H1 (cell line): ENCODE results near the gene NOC2L. TPM values are rescaled to one million over a fixed set of nuclear protein-coding genes. Genes with fewer than 3 reads are reported as not detected.
A peak's percentile ranks its signal among the peaks of the same experiment; 100 is the strongest.

Experiments used
- ATF2 ChIP-seq: IDR thresholded peaks from 2 replicates; pipeline ENCODE4 v1.6.1; 2012; ENCODE audit warnings: low read length, inconsistent platforms
- CTBP2 ChIP-seq: IDR thresholded peaks from 2 replicates; pipeline ENCODE4 v1.7.0; 2011; ENCODE audit warnings: borderline replicate concordance, mild to moderate bottlenecking, moderate library complexity, mixed read lengths, low read length; ENCODE audit not compliant: insufficient read depth, insufficient read length
- polyA plus RNA-seq, 7 experiments: library from polyadenylated mRNA; depleted of rRNA in 3 of 7; stranded (reverse) in 5 of 7; unstranded in 2 of 7; fragments of >200 nt in 5 of 7; fragments of 200-250 nt in 2 of 7; gene quantifications; 1 replicate in 5 of 7; 2 replicates in 1 of 7; 4 replicates in 1 of 7; pipeline versions ENCODE4 v1.2.1 to v1.2.3, GENCODE V29; 2011 to 2013; ENCODE audit warnings: missing spikeins in 2 of 7, mixed read lengths in 2 of 7
- total RNA-seq: library from RNA; stranded (reverse); fragmentation: NEBNext Ultra II Directional; extraction: Animal tissue kit (Norgen Biotek cat#: 25700); gene quantifications from 2 replicates; pipeline ENCODE4 v1.2.1, GENCODE V29; 2021

Gene NOC2L
- total and polyA plus RNA-seq, 2 of the 8 experiments (the other 6 are each of a cell fraction or from before 2014, with no cell fraction given), result 74.7 to 130 TPM

- TF ChIP-seq ATF2 (peak; percentile 11; the same call in 1 of the 2 replicates), CTBP2 (no peak)
Measured at GRCh38 chr1:1001057-1001783, 42.2 kb upstream of the NOC2L start (continued).
